GM10847 (cell line): ENCODE results near the gene DIPK1A.
A peak's percentile ranks its signal among the peaks of the same experiment; 100 is the strongest.

Source experiments
- POLR2A ChIP-seq: IDR thresholded peaks from 2 replicates; pipeline ENCODE4 v1.6.1; 2011; ENCODE audit not compliant: insufficient read length; ENCODE audit errors: extremely low read depth

DIPK1A gene

DNA sequence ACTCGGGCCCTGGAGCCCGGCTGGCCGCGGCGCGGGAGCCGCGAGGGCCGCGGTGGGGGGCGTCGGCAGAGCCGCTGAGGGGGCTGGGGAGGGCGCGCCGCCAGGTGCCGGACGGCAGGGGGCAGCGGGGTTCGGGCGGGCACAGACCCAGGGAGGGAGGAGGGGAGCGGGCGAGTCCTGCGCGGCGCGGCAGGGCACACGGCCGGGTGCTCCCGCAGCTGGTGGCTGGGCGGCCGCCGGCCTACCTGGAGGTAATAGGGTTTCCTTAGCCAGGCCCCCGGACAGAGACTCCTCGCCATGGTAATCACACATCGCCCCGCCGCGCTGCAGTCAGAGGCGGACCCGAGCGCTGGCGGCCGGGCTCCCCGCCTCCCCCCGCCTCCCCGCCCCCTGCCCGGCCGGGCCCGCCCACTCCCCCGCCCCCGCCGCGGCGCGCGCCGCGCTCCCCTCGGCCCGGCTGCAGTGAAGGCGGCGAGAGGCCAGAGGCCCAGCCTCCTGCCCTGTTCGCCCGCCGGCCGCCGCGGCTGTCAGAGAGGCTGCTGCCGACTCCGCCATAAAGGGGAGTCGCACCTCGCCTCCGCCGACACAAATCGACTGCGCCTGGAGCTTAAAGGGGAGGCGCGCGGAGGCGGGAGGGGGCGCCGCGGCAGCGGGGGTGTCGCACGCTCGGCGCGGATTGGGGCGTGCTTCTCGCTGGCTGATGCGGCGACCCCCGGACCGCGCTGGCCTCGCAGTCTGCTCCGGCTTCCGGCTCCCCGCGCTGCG, at the start of gene DIPK1A:
Gene DIPK1A, minus strand, starts transcription at position 332 of the 765 bp plus-strand sequence. Its CDS starts 33 bp downstream, at position 299.
- peak; percentile 76 for TF ChIP-seq POLR2A

DNA sequence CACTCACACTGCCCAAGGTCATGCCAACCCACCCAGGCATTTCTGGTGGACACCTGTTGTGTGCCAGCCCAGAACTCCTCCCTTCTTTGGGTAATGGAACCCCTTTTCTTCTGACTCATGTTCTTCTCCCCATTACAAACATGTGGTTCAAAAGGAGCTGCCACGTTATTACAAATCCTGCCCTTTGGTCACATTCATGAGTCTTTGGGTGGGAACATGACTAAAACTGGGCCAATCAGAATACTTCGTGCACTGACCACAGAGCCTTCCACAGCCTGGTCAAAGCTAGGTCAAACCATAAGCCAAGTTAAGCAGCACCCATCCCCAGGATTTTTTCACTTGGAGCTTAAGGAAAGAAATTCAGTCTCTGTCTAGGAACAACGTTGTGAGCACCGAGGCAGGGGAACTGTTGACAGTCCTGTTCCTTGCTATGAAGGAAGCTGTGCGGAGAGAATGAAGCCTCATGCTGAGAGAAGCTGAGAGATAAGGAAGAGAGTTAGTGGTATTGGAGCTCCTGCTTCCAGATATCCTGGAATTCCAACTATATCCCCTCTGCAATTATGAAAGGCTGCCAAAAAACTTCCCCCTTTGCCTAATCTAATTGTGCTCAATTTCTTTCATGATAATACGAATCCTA, 46.8 kb upstream of the DIPK1A start:
- TF ChIP-seq POLR2A, result no peak

GRCh38 chr1:93005252-93005598, 44.0 kb upstream of the DIPK1A start:
- TF ChIP-seq POLR2A, result no peak

- no peak for TF ChIP-seq POLR2A
Observed at GRCh38 chr1:93004566-93005251, 43.4 kb upstream of the DIPK1A start.

DNA sequence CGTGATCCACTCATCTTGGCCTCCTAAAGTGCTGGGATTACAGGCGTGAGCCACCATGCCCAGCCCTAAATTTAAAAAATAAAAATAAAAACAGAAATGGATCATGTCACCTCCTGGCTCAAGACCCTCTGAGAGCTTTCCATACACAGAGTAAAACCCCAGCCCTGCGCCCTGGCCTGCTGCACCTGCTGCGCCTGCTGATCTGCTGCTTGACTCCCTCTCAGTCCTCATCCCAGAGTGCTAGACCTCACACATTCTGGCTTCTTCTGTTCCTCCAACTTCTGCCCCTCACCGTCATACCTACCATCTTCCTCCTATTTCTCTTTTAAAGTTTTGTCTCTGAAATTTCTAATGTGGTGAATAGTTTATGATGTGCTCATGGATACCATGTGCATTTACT, 42.7 kb upstream of the DIPK1A start:
- no peak for TF ChIP-seq POLR2A

DNA sequence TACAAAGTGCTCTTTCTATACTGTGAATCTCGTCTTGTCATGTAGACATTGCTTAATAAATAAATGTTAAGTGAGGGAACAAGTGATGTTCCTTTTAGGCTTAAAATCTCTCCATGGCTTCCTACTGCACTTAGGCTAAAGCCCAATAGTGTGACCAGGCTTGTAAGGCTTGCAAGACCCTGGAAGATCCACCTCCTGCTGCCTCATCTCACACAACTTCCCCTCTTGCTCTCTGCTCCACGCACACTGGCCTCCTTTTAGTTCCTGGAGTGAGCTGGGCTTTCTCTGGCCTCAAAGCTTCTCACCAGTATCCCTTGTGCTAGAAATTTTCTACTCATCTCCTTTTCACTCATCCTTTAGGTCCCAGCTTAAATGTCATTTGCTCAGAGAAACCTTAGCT, 41.5 kb upstream of the DIPK1A start:
- TF ChIP-seq POLR2A, result no peak

- no peak for TF ChIP-seq POLR2A
Observed at GRCh38 chr1:93001893-93002292, 40.6 kb upstream of the DIPK1A start.

DNA sequence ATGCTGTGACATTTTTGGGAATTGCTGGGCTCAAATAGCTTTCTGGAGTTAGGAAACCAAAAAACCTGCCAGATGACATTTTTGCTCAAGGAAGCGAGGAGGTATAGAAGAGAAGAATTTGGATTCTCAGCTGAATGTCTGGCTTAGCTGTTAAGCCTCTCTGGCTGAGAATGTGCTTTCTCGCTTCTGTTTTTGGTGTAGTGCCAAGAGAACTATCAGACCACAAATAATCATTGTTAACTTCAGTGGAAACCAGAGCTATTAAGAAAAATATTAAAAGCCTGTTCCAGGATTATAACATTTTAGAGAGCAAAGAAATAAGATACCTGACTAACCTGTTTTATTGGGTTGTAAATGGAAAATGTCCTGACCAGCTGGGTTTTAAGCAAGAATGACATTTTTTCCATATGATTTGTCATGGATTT, 39.5 kb upstream of the DIPK1A start:
- TF ChIP-seq POLR2A, result no peak

GRCh38 chr1:93000291-93000690, 39.0 kb upstream of the DIPK1A start:
- no peak for TF ChIP-seq POLR2A

DNA sequence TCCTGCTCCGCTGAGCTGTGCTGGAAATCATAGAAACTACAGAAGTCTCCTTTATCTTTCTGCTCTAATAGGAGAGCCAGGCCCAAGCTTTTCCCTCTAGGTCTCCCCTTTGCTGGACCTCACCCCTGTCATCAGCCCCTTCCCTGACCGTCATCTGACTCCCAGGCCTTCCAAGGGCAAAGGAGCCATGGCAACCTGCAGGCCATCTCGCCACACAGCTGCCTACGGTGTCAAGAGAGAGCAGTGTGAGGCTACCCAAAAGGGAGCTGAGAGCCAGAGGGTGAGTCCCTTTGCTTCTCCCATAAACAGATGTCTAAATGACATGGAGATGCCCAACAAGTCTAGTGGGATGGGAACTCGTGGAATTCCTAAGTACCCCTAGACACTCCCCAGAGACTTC, 37.6 kb upstream of the DIPK1A start:
- no peak for TF ChIP-seq POLR2A

DNA sequence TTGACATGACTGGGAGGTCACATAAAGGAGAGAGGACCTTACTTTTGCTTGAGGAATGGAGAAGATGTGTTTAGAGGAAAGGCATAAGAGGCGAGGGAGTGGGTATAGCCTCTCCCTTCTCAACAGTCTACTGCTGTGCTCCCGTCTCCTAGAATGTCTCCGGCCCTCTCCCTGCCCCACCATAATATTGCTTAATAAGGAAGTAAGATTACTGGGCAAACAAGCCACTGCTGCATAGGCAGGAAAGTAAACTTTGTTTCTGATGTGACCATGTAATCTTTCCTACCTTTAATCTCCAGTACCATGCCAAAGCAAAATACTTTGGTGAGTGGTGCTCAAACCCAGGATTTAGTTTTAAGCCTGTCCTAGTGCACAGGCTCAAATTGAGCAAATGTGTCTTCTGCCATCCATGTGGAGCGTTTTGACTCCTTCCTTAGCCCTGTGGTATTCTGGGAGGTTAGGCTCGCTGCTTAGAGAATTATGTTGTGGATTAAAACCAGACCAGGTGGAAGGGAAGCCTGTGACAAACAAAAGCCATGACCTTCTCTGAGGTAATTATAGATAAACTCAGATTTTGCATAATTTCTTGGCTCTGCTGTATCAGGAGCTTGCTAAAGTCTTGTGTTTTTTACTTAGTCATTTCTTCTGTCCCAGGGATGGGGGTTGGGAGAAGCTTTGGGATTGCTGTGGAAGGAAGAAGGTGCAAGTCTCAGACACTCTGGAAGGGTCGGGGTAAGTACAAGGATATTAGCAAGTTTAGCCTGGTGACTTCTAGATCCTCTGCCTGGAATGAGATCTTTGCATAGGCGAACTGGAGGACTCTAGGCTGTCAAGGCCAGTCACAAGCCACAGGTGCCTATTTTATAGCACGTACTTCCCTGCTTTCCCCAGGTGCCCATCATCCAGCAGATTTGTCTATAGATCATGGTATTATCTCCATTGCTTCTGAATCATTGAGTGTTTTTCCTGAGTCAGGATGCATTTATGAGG, 34.5 kb upstream of the DIPK1A start:
- TF ChIP-seq POLR2A, result no peak

DNA sequence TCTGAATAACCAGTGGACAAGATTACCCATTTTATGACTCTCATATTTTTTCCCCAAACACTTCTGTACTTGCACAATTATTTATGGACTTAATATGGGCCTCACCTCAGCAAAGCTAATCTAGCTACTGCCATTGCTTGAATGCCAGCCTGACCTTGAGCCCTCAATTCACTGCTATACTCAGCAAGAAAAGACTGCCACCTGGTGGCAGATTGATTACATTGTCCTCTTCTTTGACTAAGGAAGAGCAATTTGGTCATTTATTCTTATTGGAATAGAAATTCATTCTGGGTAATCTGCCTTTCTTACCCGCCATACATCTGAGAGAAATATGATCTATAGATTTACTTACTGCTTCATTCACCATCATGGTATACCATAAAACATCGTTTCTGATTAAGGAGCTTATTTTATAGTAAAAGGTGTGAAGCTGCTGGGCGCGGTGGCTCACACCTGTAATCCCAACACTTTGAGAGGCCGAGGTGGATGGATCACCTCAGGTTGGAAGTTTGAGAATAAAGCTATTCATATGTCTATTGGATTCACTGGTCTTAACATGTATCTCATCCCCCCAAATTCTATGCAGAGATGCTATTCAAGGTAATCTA, 32.9 kb upstream of the DIPK1A start:
- no peak for TF ChIP-seq POLR2A

- no peak for TF ChIP-seq POLR2A
Observed at GRCh38 chr1:92993581-92993980, 32.3 kb upstream of the DIPK1A start.

- no peak for TF ChIP-seq POLR2A
Observed at GRCh38 chr1:92992877-92993276, 31.6 kb upstream of the DIPK1A start.

- no peak for TF ChIP-seq POLR2A
Observed at GRCh38 chr1:92992054-92992453, 30.8 kb upstream of the DIPK1A start.
